K562 (cell line): ENCODE data around the gene SUMO3. TPM values are rescaled to one million over a fixed set of nuclear protein-coding genes. Genes with fewer than 3 reads are reported as not detected.

Experiments
- CBX1 ChIP-seq: sonication (generic); IDR thresholded peaks from 2 replicates; pipeline ENCODE4 v1.6.1; 2016; ENCODE audit warnings: antibody characterized with exemption, low read depth, mild to moderate bottlenecking
- CBX2 ChIP-seq: fragments of 200-600 bp; sonication (generic); IDR thresholded peaks from one replicate; pipeline ENCODE4 v1.6.1; 2012; ENCODE audit warnings: mild to moderate bottlenecking, low read length, inconsistent platforms; ENCODE audit not compliant: insufficient read depth, poor library complexity, severe bottlenecking
- ELF1 ChIP-seq: fragments of 200-800 bp; sonication (Bioruptor generic); IDR thresholded peaks from 2 replicates; pipeline ENCODE4 v1.6.1; 2016; ENCODE audit warnings: missing genetic modification characterization, missing compliant biosample characterization
- SMAD4 ChIP-seq: fragments of 250-450 bp; sonication (Bioruptor Pico); conservative IDR thresholded peaks from 2 replicates; pipeline ENCODE4 v1.8.0; 2021; ENCODE audit warnings: inconsistent platforms, mild to moderate bottlenecking, moderate library complexity
- SREBF1 ChIP-seq: fragments of 150-350 bp; IDR thresholded peaks from 2 replicates; pipeline ENCODE4 v1.6.1; 2014; ENCODE audit warnings: antibody characterized with exemption, low read depth, low read length, borderline replicate concordance
- USF1 ChIP-seq: sonication (generic); formaldehyde crosslinking; IDR thresholded peaks from 2 replicates; pipeline ENCODE4 v1.9.0; 2022; ENCODE audit warnings: mild to moderate bottlenecking, missing genetic modification reagents
- YBX1 ChIP-seq: fragments of 450-650 bp; IDR thresholded peaks from 2 replicates; pipeline ENCODE4 v1.7.1; 2016; ENCODE audit warnings: mild to moderate bottlenecking
- ZBTB11 ChIP-seq, 3 experiments: fragments of 200-800 bp in 1 of 3; fragments of 250-450 bp in 1 of 3; fragments of 450-650 bp in 1 of 3; sonication (Bioruptor Pico) in 1 of 3; sonication (Bioruptor generic) in 1 of 3; formaldehyde crosslinking in 1 of 3; IDR thresholded peaks; 2 replicates each; pipeline versions ENCODE4 v1.6.1 to v1.8.0; 2016 to 2022; ENCODE audit warnings: mild to moderate bottlenecking in 2 of 3, missing genetic modification characterization in 2 of 3, missing compliant biosample characterization in 1 of 3, moderate library complexity in 1 of 3
- polyA plus RNA-seq, 8 experiments: library from polyadenylated mRNA; depleted of rRNA in 4 of 8; stranded (reverse) in 5 of 8; unstranded in 3 of 8; fragments of >200 nt; fragmentation: Nextera tagmentation in 2 of 8; fragmentation: Illumina TruSeq in 1 of 8; extraction: Ambion mirVana in 2 of 8; extraction: Trizol in 1 of 8; gene quantifications; 2 replicates each; pipeline versions ENCODE4 v1.2.1 to v1.2.3, GENCODE V29; 2011 to 2014; ENCODE audit warnings: inconsistent platforms in 1 of 8, missing spikeins in 1 of 8
- total RNA-seq, 7 experiments: library from RNA; depleted of rRNA in 6 of 7; stranded (reverse); fragments of >200 nt in 6 of 7; fragmentation: Illumina TruSeq in 2 of 7; extraction: Trizol in 2 of 7; gene quantifications; 2 replicates each; pipeline versions ENCODE4 v1.2.1 to v1.2.3, GENCODE V29; 2011 to 2021; ENCODE audit warnings: low replicate concordance in 1 of 7
- TF ChIP-seq, protein P1 (sequence below): fragments of 450-650 bp; formaldehyde crosslinking; IDR thresholded peaks from 2 replicates; pipeline ENCODE4 v1.4.0; 2022; ENCODE audit warnings: mild to moderate bottlenecking, moderate library complexity
- TF ChIP-seq, protein P2 (sequence below): fragments of 150-350 bp; conservative IDR thresholded peaks from 2 replicates; pipeline ENCODE4 v1.6.1; 2014; ENCODE audit warnings: low read length
- TF ChIP-seq, protein P3 (sequence below), 2 experiments: fragments of 150-350 bp in 1 of 2; IDR thresholded peaks; 2 replicates each; pipeline ENCODE4 v1.6.1; 2012 to 2016; ENCODE audit warnings: low read depth in 2 of 2, low read length in 2 of 2, mild to moderate bottlenecking in 1 of 2, moderate library complexity in 1 of 2
- TF ChIP-seq, protein P4 (sequence below): fragments of 450-650 bp; IDR thresholded peaks from 2 replicates; pipeline ENCODE4 v1.6.1; 2016

SUMO3 gene
- total and polyA plus RNA-seq, 9 of the 15 experiments (the other 6 are each of a cell fraction or from before 2014, with no cell fraction given): 13.9 to 143 (median 113) TPM

- peak in 1 of 3 experiments; percentile 91; a peak in 2 of 6 replicates for TF ChIP-seq ZBTB11 (CRISPR knock-in tag; IDR thresholded peaks at IDR 0.05)
- TF ChIP-seq YBX1: no peak
- TF ChIP-seq, protein P1, sequence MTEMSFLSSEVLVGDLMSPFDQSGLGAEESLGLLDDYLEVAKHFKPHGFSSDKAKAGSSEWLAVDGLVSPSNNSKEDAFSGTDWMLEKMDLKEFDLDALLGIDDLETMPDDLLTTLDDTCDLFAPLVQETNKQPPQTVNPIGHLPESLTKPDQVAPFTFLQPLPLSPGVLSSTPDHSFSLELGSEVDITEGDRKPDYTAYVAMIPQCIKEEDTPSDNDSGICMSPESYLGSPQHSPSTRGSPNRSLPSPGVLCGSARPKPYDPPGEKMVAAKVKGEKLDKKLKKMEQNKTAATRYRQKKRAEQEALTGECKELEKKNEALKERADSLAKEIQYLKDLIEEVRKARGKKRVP: no peak
- TF ChIP-seq SMAD4 (CRISPR knock-in tag): peak; percentile 100
- TF ChIP-seq USF1 (CRISPR knock-in tag): no peak
- no peak for TF ChIP-seq CBX2
- TF ChIP-seq, protein P2, sequence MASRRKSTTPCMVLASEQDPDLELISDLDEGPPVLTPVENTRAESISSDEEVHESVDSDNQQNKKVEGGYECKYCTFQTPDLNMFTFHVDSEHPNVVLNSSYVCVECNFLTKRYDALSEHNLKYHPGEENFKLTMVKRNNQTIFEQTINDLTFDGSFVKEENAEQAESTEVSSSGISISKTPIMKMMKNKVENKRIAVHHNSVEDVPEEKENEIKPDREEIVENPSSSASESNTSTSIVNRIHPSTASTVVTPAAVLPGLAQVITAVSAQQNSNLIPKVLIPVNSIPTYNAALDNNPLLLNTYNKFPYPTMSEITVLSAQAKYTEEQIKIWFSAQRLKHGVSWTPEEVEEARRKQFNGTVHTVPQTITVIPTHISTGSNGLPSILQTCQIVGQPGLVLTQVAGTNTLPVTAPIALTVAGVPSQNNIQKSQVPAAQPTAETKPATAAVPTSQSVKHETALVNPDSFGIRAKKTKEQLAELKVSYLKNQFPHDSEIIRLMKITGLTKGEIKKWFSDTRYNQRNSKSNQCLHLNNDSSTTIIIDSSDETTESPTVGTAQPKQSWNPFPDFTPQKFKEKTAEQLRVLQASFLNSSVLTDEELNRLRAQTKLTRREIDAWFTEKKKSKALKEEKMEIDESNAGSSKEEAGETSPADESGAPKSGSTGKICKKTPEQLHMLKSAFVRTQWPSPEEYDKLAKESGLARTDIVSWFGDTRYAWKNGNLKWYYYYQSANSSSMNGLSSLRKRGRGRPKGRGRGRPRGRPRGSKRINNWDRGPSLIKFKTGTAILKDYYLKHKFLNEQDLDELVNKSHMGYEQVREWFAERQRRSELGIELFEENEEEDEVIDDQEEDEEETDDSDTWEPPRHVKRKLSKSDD: no peak
- TF ChIP-seq, protein P3, sequence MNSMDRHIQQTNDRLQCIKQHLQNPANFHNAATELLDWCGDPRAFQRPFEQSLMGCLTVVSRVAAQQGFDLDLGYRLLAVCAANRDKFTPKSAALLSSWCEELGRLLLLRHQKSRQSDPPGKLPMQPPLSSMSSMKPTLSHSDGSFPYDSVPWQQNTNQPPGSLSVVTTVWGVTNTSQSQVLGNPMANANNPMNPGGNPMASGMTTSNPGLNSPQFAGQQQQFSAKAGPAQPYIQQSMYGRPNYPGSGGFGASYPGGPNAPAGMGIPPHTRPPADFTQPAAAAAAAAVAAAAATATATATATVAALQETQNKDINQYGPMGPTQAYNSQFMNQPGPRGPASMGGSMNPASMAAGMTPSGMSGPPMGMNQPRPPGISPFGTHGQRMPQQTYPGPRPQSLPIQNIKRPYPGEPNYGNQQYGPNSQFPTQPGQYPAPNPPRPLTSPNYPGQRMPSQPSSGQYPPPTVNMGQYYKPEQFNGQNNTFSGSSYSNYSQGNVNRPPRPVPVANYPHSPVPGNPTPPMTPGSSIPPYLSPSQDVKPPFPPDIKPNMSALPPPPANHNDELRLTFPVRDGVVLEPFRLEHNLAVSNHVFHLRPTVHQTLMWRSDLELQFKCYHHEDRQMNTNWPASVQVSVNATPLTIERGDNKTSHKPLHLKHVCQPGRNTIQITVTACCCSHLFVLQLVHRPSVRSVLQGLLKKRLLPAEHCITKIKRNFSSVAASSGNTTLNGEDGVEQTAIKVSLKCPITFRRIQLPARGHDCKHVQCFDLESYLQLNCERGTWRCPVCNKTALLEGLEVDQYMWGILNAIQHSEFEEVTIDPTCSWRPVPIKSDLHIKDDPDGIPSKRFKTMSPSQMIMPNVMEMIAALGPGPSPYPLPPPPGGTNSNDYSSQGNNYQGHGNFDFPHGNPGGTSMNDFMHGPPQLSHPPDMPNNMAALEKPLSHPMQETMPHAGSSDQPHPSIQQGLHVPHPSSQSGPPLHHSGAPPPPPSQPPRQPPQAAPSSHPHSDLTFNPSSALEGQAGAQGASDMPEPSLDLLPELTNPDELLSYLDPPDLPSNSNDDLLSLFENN (IDR thresholded peaks at IDR 0.05; ENCODE audit: low read depth in 2 of 2, low read length in 2 of 2): peak in 1 of 2 experiments; percentile 97; a peak in 2 of 4 replicates
- TF ChIP-seq ELF1 (tag): peak; percentile 60
- peak; percentile 85 for TF ChIP-seq SREBF1
- TF ChIP-seq, protein P4, sequence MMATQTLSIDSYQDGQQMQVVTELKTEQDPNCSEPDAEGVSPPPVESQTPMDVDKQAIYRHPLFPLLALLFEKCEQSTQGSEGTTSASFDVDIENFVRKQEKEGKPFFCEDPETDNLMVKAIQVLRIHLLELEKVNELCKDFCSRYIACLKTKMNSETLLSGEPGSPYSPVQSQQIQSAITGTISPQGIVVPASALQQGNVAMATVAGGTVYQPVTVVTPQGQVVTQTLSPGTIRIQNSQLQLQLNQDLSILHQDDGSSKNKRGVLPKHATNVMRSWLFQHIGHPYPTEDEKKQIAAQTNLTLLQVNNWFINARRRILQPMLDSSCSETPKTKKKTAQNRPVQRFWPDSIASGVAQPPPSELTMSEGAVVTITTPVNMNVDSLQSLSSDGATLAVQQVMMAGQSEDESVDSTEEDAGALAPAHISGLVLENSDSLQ: no peak
- no peak for TF ChIP-seq CBX1
Measured at GRCh38 chr21:44854664-44855446, 37.0 kb upstream of the SUMO3 start (continued).
